Mesendoderm (in vitro differentiated cells): Measurements from ENCODE around the gene SEC23IP.

Source experiments
- DNase-seq: peaks from one replicate; pipeline ENCODE4 v3.0.0; 2013
- H2AK5ac ChIP-seq: 2 replicates; pipeline ENCODE4 v1.6.1; 2013; ENCODE audit warnings: low read length, inconsistent platforms
- H2BK120ac ChIP-seq: 2 replicates; pipeline ENCODE4 v1.6.1; 2013; ENCODE audit warnings: low read depth, mild to moderate bottlenecking, low read length, moderate library complexity, mixed read lengths
- H2BK15ac ChIP-seq: replicated peaks from 2 replicates; pipeline ENCODE4 v1.6.1; 2013; ENCODE audit warnings: low read depth, mild to moderate bottlenecking, moderate library complexity
- H2BK5ac ChIP-seq: 2 replicates; pipeline ENCODE4 v1.6.1; 2013; ENCODE audit warnings: low read length, inconsistent platforms
- H3K18ac ChIP-seq: 2 replicates; pipeline ENCODE4 v1.6.1; 2013; ENCODE audit warnings: mild to moderate bottlenecking, low read length, mixed read lengths
- H3K23ac ChIP-seq: one replicate; pipeline ENCODE4 v1.6.1; 2013; ENCODE audit warnings: low read length
- H3K27ac ChIP-seq: 2 replicates; pipeline ENCODE4 v1.5.1; 2013; ENCODE audit warnings: low read depth, mild to moderate bottlenecking, inconsistent platforms, low read length, moderate library complexity
- H3K27me3 ChIP-seq: 2 replicates; pipeline ENCODE4 v1.6.1; 2013; ENCODE audit warnings: low read length, control low read depth, mild to moderate bottlenecking, inconsistent platforms; ENCODE audit not compliant: insufficient read depth, poor library complexity
- H3K36me3 ChIP-seq: 2 replicates; pipeline ENCODE4 v1.6.1; 2013; ENCODE audit warnings: low read length, inconsistent platforms; ENCODE audit not compliant: control insufficient read depth, insufficient read depth
- H3K4ac ChIP-seq: one replicate; pipeline ENCODE4 v1.6.1; 2013; ENCODE audit warnings: low read depth, mild to moderate bottlenecking, low read length, moderate library complexity
- H3K4me1 ChIP-seq: 2 replicates; pipeline ENCODE4 v1.6.1; 2013; ENCODE audit warnings: low read depth, low read length, inconsistent platforms; ENCODE audit not compliant: control insufficient read depth
- H3K4me2 ChIP-seq: 2 replicates; pipeline ENCODE4 v1.6.1; 2013; ENCODE audit warnings: low read length
- H3K4me3 ChIP-seq: 2 replicates; pipeline ENCODE4 v1.5.1; 2013; ENCODE audit warnings: mild to moderate bottlenecking, low read length
- H3K56ac ChIP-seq: one replicate; pipeline ENCODE4 v1.6.1; 2013; ENCODE audit warnings: low read length
- H3K79me1 ChIP-seq: 2 replicates; pipeline ENCODE4 v1.6.1; 2013; ENCODE audit warnings: low read length, inconsistent platforms
- H3K79me2 ChIP-seq: 2 replicates; pipeline ENCODE4 v1.6.1; 2013; ENCODE audit warnings: mild to moderate bottlenecking, low read length; ENCODE audit not compliant: control insufficient read depth, insufficient read depth
- H3K9ac ChIP-seq: 2 replicates; pipeline ENCODE4 v1.6.1; 2013; ENCODE audit warnings: low read length, inconsistent platforms
- H4K5ac ChIP-seq: one replicate; pipeline ENCODE4 v1.6.1; 2013; ENCODE audit warnings: low read length
- H4K8ac ChIP-seq: one replicate; pipeline ENCODE4 v1.6.1; 2013; ENCODE audit warnings: low read depth, mild to moderate bottlenecking, control low read depth, low read length, moderate library complexity
- WGBS: extraction: QIAGEN DNeasy Blood & Tissue Kit; methylation state at CpG from one replicate; pipeline ENCODE4 v1.1.7; 2013; ENCODE audit warnings: low lambda C conversion rate, missing lambda C conversion rate; ENCODE audit not compliant: insufficient coverage; ENCODE audit errors: extremely low coverage; 5-methylcytosine and 5-hydroxymethylcytosine counted together

The SEC23IP gene

GRCh38 chr10:119928411-119928810 is 35.9 kb downstream of the SEC23IP start:
- no peak overlapping the region for H3K56ac ChIP-seq
- H3K36me3 ChIP-seq = peaks cover 5% of the 10 kb centered on the region

GRCh38 chr10:119931871-119932270 is 39.3 kb downstream of the SEC23IP start:
- Histone ChIP-seq H4K5ac (no peak overlapping the region), H3K4me3 (no peak overlapping the region)

More at GRCh38 chr10:119928411-119928810, 35.9 kb downstream of the SEC23IP start:
- H3K4ac ChIP-seq = no peak overlapping the region
- no peaks in the 10 kb centered on the region for H3K4me1 ChIP-seq
- no peaks in the 10 kb centered on the region for H3K27me3 ChIP-seq
- H2AK5ac ChIP-seq = no peak overlapping the region
- H3K18ac ChIP-seq = no peak overlapping the region
- H3K9ac ChIP-seq = no peak overlapping the region
- no peak overlapping the region for H3K4me2 ChIP-seq
- H2BK15ac ChIP-seq = no peak overlapping the region
- no peak overlapping the region for H4K5ac ChIP-seq
- no peak overlapping the region for H2BK5ac ChIP-seq
- H2BK120ac ChIP-seq = no peak overlapping the region
- no peak overlapping the region for H3K4me3 ChIP-seq
- no peaks in the 10 kb centered on the region for H3K79me1 ChIP-seq
- no peak overlapping the region for H3K23ac ChIP-seq
- H3K79me2 ChIP-seq = no peaks in the 10 kb centered on the region
- no peak overlapping the region for H4K8ac ChIP-seq
- no peak overlapping the region for H3K27ac ChIP-seq
- DNase-seq = no peak

GRCh38 chr10:119932631-119933030 is 40.1 kb downstream of the SEC23IP start:
- Histone ChIP-seq H3K4me3 (no peak overlapping the region), H3K79me1 (no peaks in the 10 kb centered on the region), H3K4me1 (no peaks in the 10 kb centered on the region), H3K4ac (no peak overlapping the region), H2AK5ac (no peak overlapping the region), H2BK5ac (no peak overlapping the region), H3K27ac (peak overlapping the region; percentile 8), H3K18ac (no peak overlapping the region), H2BK15ac (no peak overlapping the region), H4K8ac (no peak overlapping the region), H3K9ac (no peak overlapping the region), H3K23ac (no peak overlapping the region), H3K4me2 (no peak overlapping the region), H3K56ac (no peak overlapping the region), H4K5ac (no peak overlapping the region), H2BK120ac (no peak overlapping the region), H3K36me3 (peaks cover 4% of the 10 kb centered on the region), H3K79me2 (no peaks in the 10 kb centered on the region), H3K27me3 (no peaks in the 10 kb centered on the region)
- DNase-seq = peak; percentile 78
- WGBS = no CpG with 5 or more reads among the region's 4 CpGs

More at GRCh38 chr10:119931871-119932270, 39.3 kb downstream of the SEC23IP start:
- Histone ChIP-seq H2BK120ac (no peak overlapping the region), H2BK5ac (no peak overlapping the region), H3K9ac (no peak overlapping the region), H3K27me3 (no peaks in the 10 kb centered on the region), H3K36me3 (peaks cover 5% of the 10 kb centered on the region), H3K27ac (no peak overlapping the region), H3K4ac (no peak overlapping the region), H3K18ac (no peak overlapping the region), H2BK15ac (no peak overlapping the region), H3K56ac (no peak overlapping the region), H3K79me1 (no peaks in the 10 kb centered on the region), H3K79me2 (no peaks in the 10 kb centered on the region), H3K4me1 (no peaks in the 10 kb centered on the region), H2AK5ac (no peak overlapping the region), H3K4me2 (no peak overlapping the region), H3K23ac (no peak overlapping the region), H4K8ac (no peak overlapping the region)
- WGBS = no CpG with 5 or more reads among the region's 4 CpGs
- no peak for DNase-seq

- Histone ChIP-seq H2BK5ac (no peak overlapping the region), H3K36me3 (peaks cover 4% of the 10 kb centered on the region), H3K4me3 (no peak overlapping the region), H3K4me2 (no peak overlapping the region), H3K23ac (no peak overlapping the region), H3K79me1 (peaks cover 1% of the 10 kb centered on the region), H3K56ac (no peak overlapping the region), H3K4ac (no peak overlapping the region), H3K4me1 (no peaks in the 10 kb centered on the region), H3K27ac (peak overlapping the region; percentile 8), H2BK15ac (no peak overlapping the region), H2AK5ac (no peak overlapping the region), H2BK120ac (no peak overlapping the region), H4K5ac (no peak overlapping the region), H3K79me2 (no peaks in the 10 kb centered on the region), H3K18ac (no peak overlapping the region), H3K9ac (no peak overlapping the region), H4K8ac (no peak overlapping the region), H3K27me3 (no peaks in the 10 kb centered on the region)
- no CpG with 5 or more reads among the region's 3 CpGs for WGBS
- DNase-seq = peak; percentile 87
Observed at GRCh38 chr10:119933179-119933578, 40.6 kb downstream of the SEC23IP start.

GRCh38 chr10:119940487-119940886 is 48.0 kb downstream of the SEC23IP start:
- Histone ChIP-seq H2AK5ac (no peak overlapping the region), H2BK15ac (no peak overlapping the region), H3K56ac (no peak overlapping the region), H2BK5ac (no peak overlapping the region), H3K4me1 (no peaks in the 10 kb centered on the region), H3K27ac (no peak overlapping the region), H3K4ac (no peak overlapping the region), H3K36me3 (peaks cover 6% of the 10 kb centered on the region), H3K18ac (no peak overlapping the region), H3K79me1 (peaks cover 2% of the 10 kb centered on the region), H3K27me3 (no peaks in the 10 kb centered on the region), H3K23ac (no peak overlapping the region), H3K4me3 (no peak overlapping the region), H4K5ac (no peak overlapping the region), H2BK120ac (no peak overlapping the region), H3K4me2 (no peak overlapping the region), H3K79me2 (no peaks in the 10 kb centered on the region), H3K9ac (no peak overlapping the region), H4K8ac (no peak overlapping the region)
- WGBS = no CpG with 5 or more reads among the region's 3 CpGs
- DNase-seq = no peak

GRCh38 chr10:119942973-119943372 is 50.4 kb downstream of the SEC23IP start:
- Histone ChIP-seq H3K4me1 (no peaks in the 10 kb centered on the region), H2BK15ac (no peak overlapping the region), H3K9ac (no peak overlapping the region), H4K8ac (no peak overlapping the region), H2AK5ac (no peak overlapping the region), H3K27me3 (no peaks in the 10 kb centered on the region), H2BK5ac (no peak overlapping the region), H3K4me2 (no peak overlapping the region), H3K79me2 (no peaks in the 10 kb centered on the region), H4K5ac (no peak overlapping the region), H3K56ac (no peak overlapping the region), H3K36me3 (peaks cover 5% of the 10 kb centered on the region), H3K79me1 (peaks cover 2% of the 10 kb centered on the region), H3K23ac (no peak overlapping the region), H3K27ac (no peak overlapping the region), H2BK120ac (no peak overlapping the region), H3K18ac (no peak overlapping the region), H3K4ac (no peak overlapping the region), H3K4me3 (no peak overlapping the region)
- DNase-seq = no peak
- WGBS = no CpG with 5 or more reads among the region's 2 CpGs
